GM12873 (cell line): ENCODE results near the gene PSMD9.
A peak's percentile ranks its signal among the peaks of the same experiment; 100 is the strongest.

Experiments used
- TF ChIP-seq, protein P1 (sequence below): IDR thresholded peaks from 2 replicates; pipeline ENCODE4 v1.5.1; 2012; ENCODE audit warnings: low read depth, mild to moderate bottlenecking, moderate library complexity, low read length, control low read depth; ENCODE audit not compliant: insufficient read depth; ENCODE audit errors: missing control alignments

Gene PSMD9

DNA sequence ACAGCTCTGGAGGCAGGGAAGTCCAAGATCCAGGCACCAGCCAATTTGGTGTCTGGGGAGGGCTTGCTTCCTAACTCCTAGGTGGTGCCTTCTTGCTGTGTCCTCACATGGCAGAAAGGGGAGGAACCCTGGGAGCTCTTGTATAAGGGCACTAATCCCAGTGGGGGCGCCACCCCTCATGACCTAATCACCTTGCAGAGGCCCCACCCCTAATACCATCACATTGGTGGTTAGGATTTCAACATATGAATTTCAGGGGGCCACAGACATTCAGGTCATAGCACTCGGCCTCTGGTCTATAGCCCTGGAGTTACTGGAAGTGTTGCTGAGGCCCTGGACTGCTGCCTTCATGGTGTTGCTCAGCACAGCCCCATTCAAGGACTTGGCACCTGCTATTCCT is 14.6 kb downstream of the PSMD9 start:
- TF ChIP-seq, protein P1, sequence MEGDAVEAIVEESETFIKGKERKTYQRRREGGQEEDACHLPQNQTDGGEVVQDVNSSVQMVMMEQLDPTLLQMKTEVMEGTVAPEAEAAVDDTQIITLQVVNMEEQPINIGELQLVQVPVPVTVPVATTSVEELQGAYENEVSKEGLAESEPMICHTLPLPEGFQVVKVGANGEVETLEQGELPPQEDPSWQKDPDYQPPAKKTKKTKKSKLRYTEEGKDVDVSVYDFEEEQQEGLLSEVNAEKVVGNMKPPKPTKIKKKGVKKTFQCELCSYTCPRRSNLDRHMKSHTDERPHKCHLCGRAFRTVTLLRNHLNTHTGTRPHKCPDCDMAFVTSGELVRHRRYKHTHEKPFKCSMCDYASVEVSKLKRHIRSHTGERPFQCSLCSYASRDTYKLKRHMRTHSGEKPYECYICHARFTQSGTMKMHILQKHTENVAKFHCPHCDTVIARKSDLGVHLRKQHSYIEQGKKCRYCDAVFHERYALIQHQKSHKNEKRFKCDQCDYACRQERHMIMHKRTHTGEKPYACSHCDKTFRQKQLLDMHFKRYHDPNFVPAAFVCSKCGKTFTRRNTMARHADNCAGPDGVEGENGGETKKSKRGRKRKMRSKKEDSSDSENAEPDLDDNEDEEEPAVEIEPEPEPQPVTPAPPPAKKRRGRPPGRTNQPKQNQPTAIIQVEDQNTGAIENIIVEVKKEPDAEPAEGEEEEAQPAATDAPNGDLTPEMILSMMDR: no peak

DNA sequence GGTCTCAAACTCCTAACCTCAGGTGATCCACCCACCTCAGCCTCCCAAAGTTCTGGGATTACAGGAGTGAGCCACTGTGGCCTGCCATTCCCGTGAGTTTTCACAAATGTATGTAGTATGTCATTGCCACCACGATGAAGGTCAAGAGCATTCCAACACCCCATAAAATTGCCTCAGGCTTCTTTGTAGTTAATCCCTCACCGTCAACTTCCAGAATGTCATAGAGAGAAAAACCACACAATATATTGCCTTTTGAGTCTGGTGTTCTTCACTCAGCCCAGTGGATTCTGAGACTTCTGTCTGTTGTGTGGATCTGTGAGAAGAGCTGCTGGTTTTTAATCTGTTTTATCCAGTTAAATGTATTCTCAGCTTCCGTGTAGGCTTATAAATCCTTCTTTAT is 17.2 kb downstream of the PSMD9 start:
- TF ChIP-seq, protein P1: no peak

DNA sequence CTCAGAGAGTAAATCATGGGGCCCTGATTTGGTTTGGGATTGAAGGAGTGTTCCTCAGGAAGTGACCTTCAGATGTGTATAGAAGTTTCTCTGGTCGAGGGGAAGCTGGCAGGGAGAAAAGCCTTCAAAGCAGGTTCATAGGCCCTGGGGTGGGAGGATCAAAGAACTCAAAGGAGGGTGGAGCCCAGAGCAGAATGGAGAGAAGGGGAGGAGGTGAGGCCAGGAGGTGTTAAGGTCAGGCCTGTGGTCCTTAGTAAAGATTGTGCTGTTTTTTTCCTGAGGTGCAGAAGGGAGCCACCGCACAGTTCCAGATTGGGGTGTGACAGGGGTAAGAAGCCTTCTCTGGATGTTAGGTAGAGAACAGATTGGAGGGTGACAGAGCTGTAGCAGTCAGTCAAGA is 20.1 kb downstream of the PSMD9 start:
- TF ChIP-seq, protein P1: no peak

DNA sequence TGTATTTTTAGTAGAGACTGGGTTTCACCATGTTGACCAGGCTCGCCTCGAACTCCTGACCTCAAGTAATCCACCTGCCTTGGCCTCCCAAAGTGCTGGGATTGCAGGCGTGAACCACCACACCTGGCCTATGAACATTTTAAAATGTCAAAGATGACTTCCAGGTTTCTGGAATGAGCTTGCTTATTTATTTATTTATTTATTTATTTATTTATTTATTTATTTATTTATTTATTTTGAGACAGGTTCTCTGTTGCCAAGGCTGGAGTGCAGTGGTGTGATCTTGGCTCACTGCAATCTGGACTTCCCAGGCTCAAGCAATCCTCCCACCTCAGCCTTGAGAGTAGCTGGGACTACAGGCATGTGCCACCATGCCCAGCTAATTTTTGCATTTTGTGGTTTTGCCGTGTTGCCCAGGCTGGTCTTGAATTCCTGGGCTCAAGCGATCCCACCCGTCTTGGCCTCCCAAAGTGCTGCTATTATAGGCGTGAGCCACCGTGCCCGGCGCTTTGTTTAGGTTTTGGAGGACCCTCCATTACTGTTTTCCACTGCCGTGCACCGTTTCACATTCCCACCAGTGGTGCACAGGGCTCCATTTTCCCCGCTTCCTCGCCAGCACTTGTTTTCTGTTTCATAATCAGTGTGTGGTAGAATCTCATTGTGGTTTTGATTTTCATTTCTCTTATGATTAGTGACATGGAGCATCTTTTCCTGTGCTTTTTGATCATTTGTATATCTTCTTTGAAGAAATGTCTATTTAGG is 23.4 kb downstream of the PSMD9 start:
- TF ChIP-seq, protein P1: no peak

DNA sequence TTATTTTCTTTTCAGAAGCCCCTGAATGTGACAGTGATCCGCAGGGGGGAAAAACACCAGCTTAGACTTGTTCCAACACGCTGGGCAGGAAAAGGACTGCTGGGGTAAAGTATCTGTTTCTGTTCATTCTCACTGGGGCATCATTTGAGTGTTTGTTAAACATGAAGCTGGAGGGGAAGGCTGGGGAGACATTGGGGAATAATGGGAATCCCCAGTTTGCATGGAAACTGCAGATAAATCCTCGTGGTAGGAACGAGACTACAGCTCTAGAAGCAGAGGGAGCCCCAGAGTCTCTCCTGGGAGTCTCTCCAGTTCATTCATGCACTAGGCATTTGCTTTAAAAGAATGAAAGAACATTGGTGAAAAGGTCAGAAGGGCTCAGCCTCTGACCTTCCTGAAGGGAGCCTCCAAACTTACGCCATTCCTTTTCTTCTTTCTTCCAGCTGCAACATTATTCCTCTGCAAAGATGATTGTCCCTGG is 27.3 kb downstream of the PSMD9 start:
- TF ChIP-seq, protein P1: no peak

DNA sequence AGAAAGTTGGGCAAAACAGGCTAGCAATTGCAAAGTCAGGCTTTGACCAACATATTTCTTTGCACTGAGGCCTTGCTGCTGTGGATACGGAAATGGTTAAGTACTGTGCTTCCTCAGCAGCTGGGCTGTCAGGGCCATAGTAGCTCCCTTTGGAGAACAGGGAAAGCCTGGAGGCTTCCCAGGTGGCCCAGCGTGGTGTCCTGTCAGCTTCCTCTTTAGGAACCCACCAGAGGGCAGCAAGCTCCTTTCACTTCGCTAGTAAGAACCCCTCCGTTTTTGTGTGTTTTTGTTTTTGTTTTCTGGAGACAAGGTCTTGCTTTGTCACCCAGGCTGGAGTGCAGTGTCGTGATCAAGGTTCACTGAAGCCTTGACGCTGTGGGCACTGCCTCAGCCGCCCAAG is 28.1 kb downstream of the PSMD9 start:
- TF ChIP-seq, protein P1: peak; percentile 48

DNA sequence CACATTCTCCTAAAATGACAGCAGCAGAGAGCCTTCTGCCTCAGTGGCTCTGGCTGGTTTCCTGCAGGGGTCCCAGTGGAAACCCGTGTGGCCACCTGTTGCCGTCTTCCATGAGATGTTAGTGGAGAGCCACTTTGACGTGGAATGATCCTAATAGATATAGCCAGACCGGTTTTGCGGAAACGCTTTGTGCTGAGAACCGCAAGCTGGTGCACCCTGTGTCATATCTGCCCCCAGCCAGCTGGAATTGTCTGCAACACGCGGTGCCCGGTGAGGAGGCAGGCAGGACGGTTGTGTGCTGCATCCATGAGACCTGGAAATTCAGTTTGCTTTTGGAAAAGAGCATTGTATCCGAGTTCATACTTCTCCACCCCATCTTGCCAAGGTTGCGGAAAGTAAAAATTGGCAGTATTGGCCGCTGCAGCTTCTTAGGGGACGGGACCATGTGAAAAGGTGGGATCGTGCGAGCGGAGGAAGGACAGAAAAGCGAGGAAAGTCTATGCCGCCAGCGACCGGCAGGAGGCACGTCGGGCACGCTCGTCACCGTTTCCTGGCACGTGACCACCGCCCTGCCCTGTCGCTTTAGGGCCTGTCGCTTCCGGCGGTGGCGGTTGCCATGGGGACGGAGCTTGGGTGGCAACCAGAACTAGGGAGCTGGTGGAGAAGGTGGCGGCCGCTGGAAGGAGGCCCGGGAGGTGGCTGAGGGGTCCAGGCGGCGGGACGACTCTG is 29.5 kb downstream of the PSMD9 start, which contains the start of gene CFAP251:
Gene CFAP251 (plus strand): TSS at position 643 of the 729 bp plus-strand sequence. CDS start 2,714 bp downstream, outside the sequence.
- TF ChIP-seq, protein P1: peak; percentile 30
